SK-N-SH treated with all-trans-retinoic acid at 6 μM for 48 hours (cell line): Measurements from ENCODE around the gene STK40.

Experiments used
- ATAC-seq: fragments of 200-7000 bp; cut with Tn5 transposase; 3 replicates; pipeline ENCODE4 v1.9.1; 2020; ENCODE audit warnings: mild to moderate bottlenecking, moderate library complexity
- ARNTL ChIP-seq: fragments of 450-650 bp; formaldehyde crosslinking; IDR thresholded peaks from 2 replicates; pipeline ENCODE4 v1.5.0; 2020; ENCODE audit warnings: low read depth, mild to moderate bottlenecking, moderate library complexity, borderline replicate concordance
- CREB5 ChIP-seq: fragments of 250-450 bp; sonication (Bioruptor Pico); IDR thresholded peaks from 2 replicates; pipeline ENCODE4 v1.5.1; 2020; ENCODE audit warnings: low read depth, mild to moderate bottlenecking, moderate library complexity
- CSDC2 ChIP-seq: fragments of 250-450 bp; sonication (Bioruptor Pico); IDR thresholded peaks from 2 replicates; pipeline ENCODE4 v1.5.0; 2020; ENCODE audit warnings: mild to moderate bottlenecking, moderate library complexity
- CSRNP3 ChIP-seq: fragments of 250-450 bp; sonication (Bioruptor Pico); IDR thresholded peaks from 2 replicates; pipeline ENCODE4 v1.5.1; 2021; ENCODE audit warnings: mild to moderate bottlenecking, moderate library complexity
- ESRRG ChIP-seq: fragments of 250-450 bp; sonication (Bioruptor Pico); IDR thresholded peaks from 2 replicates; pipeline ENCODE4 v1.6.1; 2021; ENCODE audit warnings: mild to moderate bottlenecking
- GLIS3 ChIP-seq: fragments of 250-450 bp; sonication (Bioruptor Pico); IDR thresholded peaks from 2 replicates; pipeline ENCODE4 v1.5.0; 2020; ENCODE audit warnings: mild to moderate bottlenecking, moderate library complexity
- ISL1 ChIP-seq: fragments of 250-450 bp; sonication (Bioruptor Pico); IDR thresholded peaks from 2 replicates; pipeline ENCODE4 v2.1.2; 2022; ENCODE audit warnings: mild to moderate bottlenecking, moderate library complexity
- OSR1 ChIP-seq: fragments of 250-450 bp; sonication (Bioruptor Pico); IDR thresholded peaks from 2 replicates; pipeline ENCODE4 v1.8.0; 2022; ENCODE audit warnings: moderate library complexity, mild to moderate bottlenecking, inconsistent platforms
- POU6F1 ChIP-seq: fragments of 250-450 bp; sonication (Bioruptor Pico); IDR thresholded peaks from 2 replicates; pipeline ENCODE4 v1.8.0; 2021; ENCODE audit warnings: low read depth, mild to moderate bottlenecking, moderate library complexity, borderline replicate concordance
- RARB ChIP-seq: fragments of 250-450 bp; sonication (Bioruptor Pico); IDR thresholded peaks from 2 replicates; pipeline ENCODE4 v1.8.0; 2021; ENCODE audit warnings: mild to moderate bottlenecking, moderate library complexity
- SNAI2 ChIP-seq: fragments of 250-450 bp; sonication (Bioruptor Pico); IDR thresholded peaks from 2 replicates; pipeline ENCODE4 v1.5.0; 2020; ENCODE audit warnings: mild to moderate bottlenecking, moderate library complexity
- TCF4 ChIP-seq: fragments of 250-450 bp; sonication (Bioruptor Pico); IDR thresholded peaks from 2 replicates; pipeline ENCODE4 v1.8.0; 2021; ENCODE audit warnings: mild to moderate bottlenecking, moderate library complexity, borderline replicate concordance
- TOX ChIP-seq: fragments of 250-450 bp; sonication (Bioruptor Pico); IDR thresholded peaks from 2 replicates; pipeline ENCODE4 v1.8.0; 2021; ENCODE audit warnings: mild to moderate bottlenecking, moderate library complexity, borderline replicate concordance
- ZFP3 ChIP-seq: fragments of 250-450 bp; sonication (Bioruptor Pico); IDR thresholded peaks from 2 replicates; pipeline ENCODE4 v1.5.0; 2020; ENCODE audit warnings: mild to moderate bottlenecking, moderate library complexity
- ZFP30 ChIP-seq: fragments of 450-650 bp; formaldehyde crosslinking; IDR thresholded peaks from 2 replicates; pipeline ENCODE4 v1.5.0; 2022; ENCODE audit warnings: mild to moderate bottlenecking, moderate library complexity
- ZNF565 ChIP-seq: fragments of 450-650 bp; formaldehyde crosslinking; conservative IDR thresholded peaks from 2 replicates; pipeline ENCODE4 v1.5.0; 2020; ENCODE audit warnings: low read depth, mild to moderate bottlenecking, moderate library complexity
- ZNF70 ChIP-seq: fragments of 450-650 bp; formaldehyde crosslinking; IDR thresholded peaks from 2 replicates; pipeline ENCODE4 v1.5.0; 2020; ENCODE audit warnings: mild to moderate bottlenecking, moderate library complexity
- ZNF8 ChIP-seq: fragments of 450-650 bp; formaldehyde crosslinking; IDR thresholded peaks from 2 replicates; pipeline ENCODE4 v1.5.0; 2020; ENCODE audit warnings: mild to moderate bottlenecking, moderate library complexity
- TF ChIP-seq, protein P1 (sequence below): fragments of 250-450 bp; sonication (Bioruptor Pico); IDR thresholded peaks from 2 replicates; pipeline ENCODE4 v1.8.0; 2020; ENCODE audit warnings: mild to moderate bottlenecking, moderate library complexity, borderline replicate concordance
- TF ChIP-seq, protein P2 (sequence below): fragments of 250-450 bp; sonication (Bioruptor Pico); IDR thresholded peaks from 2 replicates; pipeline ENCODE4 v1.5.0; 2020; ENCODE audit warnings: mild to moderate bottlenecking, moderate library complexity

Gene STK40

DNA sequence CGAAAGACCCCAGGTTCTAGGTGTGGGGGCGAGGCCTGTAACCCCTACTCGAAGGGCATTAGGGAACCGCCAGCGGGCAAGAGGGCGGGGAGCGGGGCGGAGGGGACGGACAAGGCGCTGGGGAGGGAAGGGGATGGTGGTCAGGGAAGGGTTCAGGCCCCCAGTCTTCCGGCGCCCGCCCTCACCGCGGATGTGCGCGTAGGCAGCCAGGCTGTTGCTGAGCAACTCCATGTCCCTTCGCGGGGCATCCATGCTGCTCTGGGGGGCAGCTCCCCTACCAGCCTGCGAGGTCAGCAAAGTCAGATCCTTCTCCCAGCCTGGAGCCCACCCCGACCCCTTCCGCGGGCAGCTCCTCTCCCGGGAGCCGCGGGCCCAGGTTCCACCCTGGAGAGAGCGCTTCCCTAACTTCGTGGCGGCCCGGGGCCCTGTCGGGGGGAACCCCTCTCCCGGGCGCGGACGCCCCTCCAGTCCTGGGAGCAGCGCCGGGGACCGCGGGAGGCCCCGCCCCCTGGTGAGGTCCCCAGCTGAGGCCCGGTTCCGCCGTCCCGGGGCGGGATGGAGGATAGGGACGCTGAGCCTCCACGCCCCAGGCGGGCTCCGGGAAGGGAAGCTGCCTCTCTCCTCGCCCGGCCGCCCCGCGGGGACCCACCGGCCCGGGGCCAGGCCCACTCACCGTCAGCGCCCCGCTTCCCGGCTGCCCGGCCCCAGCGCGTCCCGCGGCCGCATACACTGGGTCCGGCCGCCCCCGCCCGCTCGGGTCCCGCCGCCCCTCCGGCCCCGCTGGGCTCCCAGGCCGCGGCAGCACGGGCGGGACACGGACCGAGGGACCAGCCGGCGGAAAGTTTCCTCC, 62.7 kb downstream of the STK40 start:
- TF ChIP-seq ZNF565 (no peak), ESRRG (CRISPR knock-in tag) (no peak; the same call in 1 of the 2 replicates)
- peak; percentile 50 for ATAC-seq

DNA sequence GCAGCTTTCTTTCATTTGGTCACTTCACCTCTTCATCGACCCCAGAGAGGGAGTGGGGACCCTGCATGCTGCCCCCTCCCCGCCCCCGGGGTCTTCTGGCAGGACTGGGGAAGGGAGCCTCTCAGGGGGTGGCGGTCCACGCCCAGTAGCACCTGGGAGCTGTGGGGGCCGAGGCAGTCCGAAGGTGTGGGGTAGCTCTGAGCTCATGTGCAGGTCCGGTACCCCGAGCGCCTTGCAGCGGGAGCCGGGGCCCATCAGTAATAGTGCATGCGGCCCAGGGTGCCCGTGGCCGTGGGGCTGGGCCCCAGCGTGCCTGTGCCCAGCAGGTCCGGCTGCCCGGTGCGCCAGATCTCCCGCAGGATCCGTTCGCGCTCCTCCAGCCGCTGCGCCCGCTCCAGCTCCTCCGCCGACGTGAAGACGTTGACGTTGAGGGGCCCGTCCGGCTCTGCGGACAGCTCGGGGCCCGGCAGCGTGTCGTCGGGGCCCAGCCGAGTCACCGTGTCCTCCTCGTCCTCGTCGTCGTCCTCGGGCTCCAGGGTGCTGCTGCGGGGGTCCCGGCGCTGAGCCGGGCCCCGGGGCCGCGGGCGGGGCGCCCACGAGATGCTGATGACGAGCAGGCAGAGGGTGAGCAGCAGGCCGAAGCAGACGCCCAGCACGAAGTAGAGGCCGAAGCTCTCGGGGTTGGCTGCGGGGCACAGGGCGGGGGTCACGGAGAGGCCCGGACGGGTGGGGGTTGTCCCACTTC, 63.5 kb downstream of the STK40 start:
- ATAC-seq: no peak
- no peak for TF ChIP-seq POU6F1 (CRISPR knock-in tag)
- no peak for TF ChIP-seq ISL1 (CRISPR knock-in tag)
- TF ChIP-seq ZFP30 (CRISPR knock-in tag): no peak
- TF ChIP-seq, protein P1, sequence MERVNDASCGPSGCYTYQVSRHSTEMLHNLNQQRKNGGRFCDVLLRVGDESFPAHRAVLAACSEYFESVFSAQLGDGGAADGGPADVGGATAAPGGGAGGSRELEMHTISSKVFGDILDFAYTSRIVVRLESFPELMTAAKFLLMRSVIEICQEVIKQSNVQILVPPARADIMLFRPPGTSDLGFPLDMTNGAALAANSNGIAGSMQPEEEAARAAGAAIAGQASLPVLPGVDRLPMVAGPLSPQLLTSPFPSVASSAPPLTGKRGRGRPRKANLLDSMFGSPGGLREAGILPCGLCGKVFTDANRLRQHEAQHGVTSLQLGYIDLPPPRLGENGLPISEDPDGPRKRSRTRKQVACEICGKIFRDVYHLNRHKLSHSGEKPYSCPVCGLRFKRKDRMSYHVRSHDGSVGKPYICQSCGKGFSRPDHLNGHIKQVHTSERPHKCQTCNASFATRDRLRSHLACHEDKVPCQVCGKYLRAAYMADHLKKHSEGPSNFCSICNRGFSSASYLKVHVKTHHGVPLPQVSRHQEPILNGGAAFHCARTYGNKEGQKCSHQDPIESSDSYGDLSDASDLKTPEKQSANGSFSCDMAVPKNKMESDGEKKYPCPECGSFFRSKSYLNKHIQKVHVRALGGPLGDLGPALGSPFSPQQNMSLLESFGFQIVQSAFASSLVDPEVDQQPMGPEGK: no peak
- no peak for TF ChIP-seq ZFP3 (CRISPR knock-in tag)
- no peak for TF ChIP-seq ESRRG (CRISPR knock-in tag)
- no peak for TF ChIP-seq CSDC2 (CRISPR knock-in tag)
- no peak for TF ChIP-seq TOX
- TF ChIP-seq CREB5 (CRISPR knock-in tag): no peak
- TF ChIP-seq ARNTL: no peak
- TF ChIP-seq ZNF565: no peak
- no peak for TF ChIP-seq TCF4 (CRISPR knock-in tag)
- TF ChIP-seq ZNF8 (CRISPR knock-in tag): no peak
- no peak for TF ChIP-seq GLIS3 (CRISPR knock-in tag)
- no peak for TF ChIP-seq OSR1 (CRISPR knock-in tag)
- TF ChIP-seq, protein P2, sequence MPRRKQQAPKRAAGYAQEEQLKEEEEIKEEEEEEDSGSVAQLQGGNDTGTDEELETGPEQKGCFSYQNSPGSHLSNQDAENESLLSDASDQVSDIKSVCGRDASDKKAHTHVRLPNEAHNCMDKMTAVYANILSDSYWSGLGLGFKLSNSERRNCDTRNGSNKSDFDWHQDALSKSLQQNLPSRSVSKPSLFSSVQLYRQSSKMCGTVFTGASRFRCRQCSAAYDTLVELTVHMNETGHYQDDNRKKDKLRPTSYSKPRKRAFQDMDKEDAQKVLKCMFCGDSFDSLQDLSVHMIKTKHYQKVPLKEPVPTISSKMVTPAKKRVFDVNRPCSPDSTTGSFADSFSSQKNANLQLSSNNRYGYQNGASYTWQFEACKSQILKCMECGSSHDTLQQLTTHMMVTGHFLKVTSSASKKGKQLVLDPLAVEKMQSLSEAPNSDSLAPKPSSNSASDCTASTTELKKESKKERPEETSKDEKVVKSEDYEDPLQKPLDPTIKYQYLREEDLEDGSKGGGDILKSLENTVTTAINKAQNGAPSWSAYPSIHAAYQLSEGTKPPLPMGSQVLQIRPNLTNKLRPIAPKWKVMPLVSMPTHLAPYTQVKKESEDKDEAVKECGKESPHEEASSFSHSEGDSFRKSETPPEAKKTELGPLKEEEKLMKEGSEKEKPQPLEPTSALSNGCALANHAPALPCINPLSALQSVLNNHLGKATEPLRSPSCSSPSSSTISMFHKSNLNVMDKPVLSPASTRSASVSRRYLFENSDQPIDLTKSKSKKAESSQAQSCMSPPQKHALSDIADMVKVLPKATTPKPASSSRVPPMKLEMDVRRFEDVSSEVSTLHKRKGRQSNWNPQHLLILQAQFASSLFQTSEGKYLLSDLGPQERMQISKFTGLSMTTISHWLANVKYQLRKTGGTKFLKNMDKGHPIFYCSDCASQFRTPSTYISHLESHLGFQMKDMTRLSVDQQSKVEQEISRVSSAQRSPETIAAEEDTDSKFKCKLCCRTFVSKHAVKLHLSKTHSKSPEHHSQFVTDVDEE (CRISPR knock-in tag): no peak
- TF ChIP-seq SNAI2: no peak
- TF ChIP-seq CSRNP3 (CRISPR knock-in tag): no peak
- no peak for TF ChIP-seq RARB (CRISPR knock-in tag)
- TF ChIP-seq ZNF70 (CRISPR knock-in tag): no peak
